Lung (tissue), 12 donors: ENCODE results near the gene CD4. TPM values are rescaled to one million over a fixed set of nuclear protein-coding genes. Genes with fewer than 3 reads are reported as not detected.

ENCODE experiments used
- ATAC-seq: fragments of 200-7000 bp; cut with Tn5 transposase; one replicate; pipeline ENCODE4 v1.9.1; 2020; ENCODE audit warnings: moderate number of reproducible peaks; ENCODE audit not compliant: insufficient read depth, low FRiP score
- DNase-seq, 3 donors: peaks; one replicate each; pipeline ENCODE4 v3.0.0-alpha.2; 2013 to 2017
- H3K27ac ChIP-seq, 2 donors: one replicate each; pipeline ENCODE4 v1.5.1; 2013; ENCODE audit warnings: mild to moderate bottlenecking in 2 of 2, moderate library complexity in 2 of 2, control low read depth in 1 of 2, inconsistent platforms in 1 of 2, low read depth in 1 of 2, low read length in 1 of 2
- H3K27me3 ChIP-seq, 3 donors: one replicate each; pipeline ENCODE4 v1.5.1; 2013; ENCODE audit warnings: low read length in 2 of 3; ENCODE audit not compliant: control insufficient read depth in 3 of 3, insufficient read depth in 3 of 3
- H3K36me3 ChIP-seq, 4 donors: one replicate each; pipeline ENCODE4 v1.5.1; 2013; ENCODE audit warnings: low read length in 4 of 4, mild to moderate bottlenecking in 1 of 4, moderate library complexity in 1 of 4; ENCODE audit not compliant: control insufficient read depth in 4 of 4, insufficient read depth in 4 of 4
- H3K4me1 ChIP-seq, 5 donors: one replicate each; pipeline ENCODE4 v1.5.1; 2013; ENCODE audit warnings: low read length in 5 of 5, mild to moderate bottlenecking in 2 of 5, moderate library complexity in 1 of 5; ENCODE audit not compliant: control insufficient read depth in 5 of 5, insufficient read depth in 5 of 5
- H3K4me3 ChIP-seq: one replicate; pipeline ENCODE4 v1.5.1; 2013; ENCODE audit warnings: mild to moderate bottlenecking, control low read depth, moderate library complexity
- H3K9ac ChIP-seq, 2 donors: one replicate each; pipeline ENCODE4 v1.5.1; 2013; ENCODE audit warnings: low read length in 2 of 2, control low read depth in 1 of 2; ENCODE audit not compliant: insufficient read depth in 1 of 2
- H3K9me3 ChIP-seq, 4 donors: one replicate each; pipeline ENCODE4 v1.5.1; 2013; ENCODE audit warnings: low read length in 3 of 4, mild to moderate bottlenecking in 1 of 4, moderate library complexity in 1 of 4; ENCODE audit not compliant: control insufficient read depth in 4 of 4, insufficient read depth in 3 of 4
- WGBS, 2 donors: extraction: QIAGEN DNeasy Blood & Tissue Kit; methylation state at CpG; one replicate each; pipeline ENCODE4 v1.1.7; 2013; 5-methylcytosine and 5-hydroxymethylcytosine counted together
- polyA plus RNA-seq, 2 donors: library from polyadenylated mRNA; stranded (reverse); fragments of 200-250 nt; gene quantifications; one replicate each; pipeline ENCODE4 v1.2.1, GENCODE V29; 2013
- total RNA-seq, 2 donors: library from RNA; depleted of rRNA in 1 of 2; stranded (reverse); fragments of >200 nt in 1 of 2; gene quantifications; one replicate each; pipeline ENCODE4 v1.2.1, GENCODE V29; 2014 to 2021
- TF ChIP-seq, protein P1 (sequence below): IDR thresholded peaks from 2 replicates; pipeline ENCODE4 v1.5.1; 2012; ENCODE audit warnings: mild to moderate bottlenecking; ENCODE audit errors: control extremely low read depth, extremely low read depth
- donor health status: control.
- donor health status: control.
- donor health status: Bipolar disorder and iron deficiency.
- donor health status: healthy.
- donor health status: DM: yes; HTN: yes; CAD: no.

CD4 gene
- total and polyA plus RNA-seq, 4 donors = 20.6 to 83.7 (median 53.0) TPM

GRCh38 chr12:6791931-6792520 lies 2.7 kb downstream of the CD4 start:
- Histone ChIP-seq H3K9ac (peak overlapping the region; percentile 49 to 61), H3K4me3 (peak overlapping the region; percentile 18), H3K36me3 (peaks cover 0 to 18% (median 6%) of the 10 kb centered on the region in 4 donors), H3K9me3 (no peaks in the 10 kb centered on the region), H3K27me3 (no peaks in the 10 kb centered on the region), H3K27ac (peak overlapping the region in 1 of 2 donors; percentile 80), H3K4me1 (peaks cover 0 to 36% (median 16%) of the 10 kb centered on the region in 5 donors)
- TF ChIP-seq, protein P1, sequence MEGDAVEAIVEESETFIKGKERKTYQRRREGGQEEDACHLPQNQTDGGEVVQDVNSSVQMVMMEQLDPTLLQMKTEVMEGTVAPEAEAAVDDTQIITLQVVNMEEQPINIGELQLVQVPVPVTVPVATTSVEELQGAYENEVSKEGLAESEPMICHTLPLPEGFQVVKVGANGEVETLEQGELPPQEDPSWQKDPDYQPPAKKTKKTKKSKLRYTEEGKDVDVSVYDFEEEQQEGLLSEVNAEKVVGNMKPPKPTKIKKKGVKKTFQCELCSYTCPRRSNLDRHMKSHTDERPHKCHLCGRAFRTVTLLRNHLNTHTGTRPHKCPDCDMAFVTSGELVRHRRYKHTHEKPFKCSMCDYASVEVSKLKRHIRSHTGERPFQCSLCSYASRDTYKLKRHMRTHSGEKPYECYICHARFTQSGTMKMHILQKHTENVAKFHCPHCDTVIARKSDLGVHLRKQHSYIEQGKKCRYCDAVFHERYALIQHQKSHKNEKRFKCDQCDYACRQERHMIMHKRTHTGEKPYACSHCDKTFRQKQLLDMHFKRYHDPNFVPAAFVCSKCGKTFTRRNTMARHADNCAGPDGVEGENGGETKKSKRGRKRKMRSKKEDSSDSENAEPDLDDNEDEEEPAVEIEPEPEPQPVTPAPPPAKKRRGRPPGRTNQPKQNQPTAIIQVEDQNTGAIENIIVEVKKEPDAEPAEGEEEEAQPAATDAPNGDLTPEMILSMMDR = no peak
- DNase-seq (no peak), ATAC-seq (no peak)
- WGBS, 2 donors = 29 to 61% methylated on average over 13 of the region's 13 CpGs

DNA sequence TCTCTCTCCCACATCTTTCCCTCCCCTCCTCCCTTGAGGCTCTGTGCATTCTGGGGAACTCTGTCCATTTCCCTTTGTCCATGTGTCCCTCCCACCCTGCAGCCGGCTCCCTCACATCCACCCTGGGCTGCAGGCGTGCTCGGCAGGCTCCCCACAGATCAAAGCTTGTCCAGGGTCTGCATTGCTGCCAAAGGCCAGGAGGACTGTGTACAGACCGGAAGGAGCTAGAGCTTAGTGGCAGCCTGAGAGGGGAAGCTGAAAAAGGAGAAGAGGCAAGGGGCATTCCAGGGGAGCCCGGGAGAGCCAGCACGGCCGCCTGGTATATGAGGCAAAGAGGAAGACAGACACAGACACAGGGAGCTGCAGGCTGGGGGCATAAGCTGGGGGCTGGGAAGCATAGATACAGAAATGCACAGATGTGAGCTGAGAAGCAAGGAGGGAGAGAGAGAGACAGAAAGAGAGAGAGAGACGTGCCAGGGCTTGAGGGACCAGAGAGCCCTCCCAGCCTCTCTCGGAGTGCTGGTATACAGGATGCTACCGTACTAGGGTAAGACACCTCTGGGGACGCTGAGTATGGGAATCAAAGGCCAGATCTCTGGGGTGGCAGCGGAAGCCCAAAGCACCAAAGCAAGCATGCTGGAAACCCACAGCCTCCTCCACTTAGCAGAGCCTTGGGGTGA lies 3.3 kb downstream of the CD4 start:
- Histone ChIP-seq H3K27me3 (no peaks in the 10 kb centered on the region), H3K9ac (peak overlapping the region; percentile 49 to 61), H3K27ac (peak overlapping the region in 1 of 2 donors; percentile 80), H3K36me3 (peaks cover 0 to 18% (median 6%) of the 10 kb centered on the region in 4 donors), H3K4me3 (no peak overlapping the region), H3K9me3 (no peaks in the 10 kb centered on the region), H3K4me1 (peaks cover 0 to 34% (median 16%) of the 10 kb centered on the region in 5 donors)
- DNase-seq (peak; percentile 81 to 85 (median 81)), ATAC-seq (no peak)
- TF ChIP-seq, protein P1 = no peak
- 15 to 17% methylated on average over 12 of the region's 12 CpGs for WGBS, 2 donors

GRCh38 chr12:6795088-6795487 lies 5.8 kb downstream of the CD4 start:
- Histone ChIP-seq H3K9me3 (no peaks in the 10 kb centered on the region), H3K4me3 (no peak overlapping the region), H3K4me1 (peaks cover 0 to 28% (median 12%) of the 10 kb centered on the region in 5 donors), H3K27ac (no peak overlapping the region), H3K27me3 (no peaks in the 10 kb centered on the region), H3K36me3 (peaks cover 0 to 23% (median 9%) of the 10 kb centered on the region in 4 donors), H3K9ac (no peak overlapping the region)
- WGBS, 2 donors = 85 to 95% methylated on average over 2 of the region's 2 CpGs
- TF ChIP-seq, protein P1 = no peak
- ATAC-seq (no peak), DNase-seq (no peak)
